Activated T-helper 17 cell treated with anti-CD3 and anti-CD28 coated beads, Interleukin-2, amount 50 U/mL, for 72 hours (primary cell): ENCODE data around the gene DNMT1. TPM values are rescaled to one million over a fixed set of nuclear protein-coding genes. Genes with fewer than 3 reads are reported as not detected.

Experiments
- ATAC-seq: fragments of 150-1000 bp; cut with Tn5 transposase; replicated peaks from 2 replicates; pipeline ENCODE4 v1.10.0; 2021; ENCODE audit warnings: mild to moderate bottlenecking, moderate library complexity
- H3K27ac Mint-ChIP-seq: one replicate; pipeline ENCODE4 v1.8.0; 2022; ENCODE audit warnings: mixed read lengths
- H3K27me3 Mint-ChIP-seq: one replicate; pipeline ENCODE4 v1.8.0; 2022; ENCODE audit warnings: mixed read lengths
- H3K36me3 Mint-ChIP-seq: one replicate; pipeline ENCODE4 v1.8.0; 2022; ENCODE audit warnings: low read depth, mild to moderate bottlenecking, mixed read lengths
- H3K4me1 Mint-ChIP-seq: one replicate; pipeline ENCODE4 v1.8.0; 2022; ENCODE audit warnings: mixed read lengths
- H3K4me3 Mint-ChIP-seq: one replicate; pipeline ENCODE4 v1.8.0; 2022; ENCODE audit warnings: mild to moderate bottlenecking, mixed read lengths
- H3K9me3 Mint-ChIP-seq: one replicate; pipeline ENCODE4 v1.8.0; 2022; ENCODE audit warnings: mixed read lengths
- total RNA-seq, 2 donors: library from RNA; stranded (reverse); gene quantifications; one replicate each; pipeline ENCODE4 v1.2.3, GENCODE V29; 2022

The DNMT1 gene
- total RNA-seq, 2 donors from 2014 or later, result 300 to 434 TPM

DNA sequence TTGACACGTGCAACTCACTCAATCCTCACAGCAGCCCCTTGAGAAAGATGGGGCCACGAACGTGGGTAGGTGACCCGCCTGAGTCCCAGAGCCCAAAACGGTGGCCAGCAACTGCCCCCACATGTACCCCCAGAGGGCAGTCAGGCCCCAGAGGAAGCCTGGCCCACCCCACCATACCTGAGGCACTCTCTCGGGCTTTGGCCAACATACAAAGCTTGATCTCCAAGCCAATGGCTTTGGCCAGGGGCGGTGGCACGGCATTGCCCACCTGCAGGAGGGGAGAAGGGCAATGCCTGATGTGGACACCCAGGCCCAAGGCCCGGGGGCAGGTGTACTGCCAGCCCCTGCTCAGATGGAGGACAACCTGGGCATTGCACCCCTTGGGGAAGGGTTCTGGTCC lies 60.7 kb downstream of the DNMT1 start:
- Mint-ChIP-seq H3K9me3 (no peaks in the 10 kb centered on the region), H3K27ac (no peak overlapping the region), H3K4me1 (no peaks in the 10 kb centered on the region), H3K4me3 (no peak overlapping the region), H3K27me3 (no peaks in the 10 kb centered on the region), H3K36me3 (peaks cover 98% of the 10 kb centered on the region)
- no peak for ATAC-seq

DNA sequence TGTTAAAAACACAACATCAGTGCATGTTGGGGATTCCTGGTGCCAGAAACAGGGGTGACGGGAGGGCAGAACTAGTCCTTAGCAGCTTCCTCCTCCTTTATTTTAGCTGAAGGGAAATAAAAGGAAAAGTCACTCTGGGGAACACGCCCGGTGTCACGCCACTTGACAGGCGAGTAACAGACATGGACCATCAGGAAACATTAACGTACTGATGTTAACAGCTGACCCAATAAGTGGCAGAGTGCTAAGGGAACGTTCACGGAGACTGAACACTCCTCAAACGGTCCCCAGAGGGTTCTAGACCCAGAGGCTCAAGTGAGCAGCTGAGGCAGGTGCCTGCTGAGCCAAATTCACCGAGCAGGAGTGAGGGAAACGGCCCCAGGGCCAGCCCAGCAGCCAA lies 61.2 kb downstream of the DNMT1 start:
- Mint-ChIP-seq H3K27me3 (no peaks in the 10 kb centered on the region), H3K9me3 (no peaks in the 10 kb centered on the region), H3K4me3 (no peak overlapping the region), H3K36me3 (peaks cover 97% of the 10 kb centered on the region), H3K27ac (no peak overlapping the region), H3K4me1 (no peaks in the 10 kb centered on the region)
- ATAC-seq, result no peak

- peak overlapping the region; percentile 72 for H3K27ac Mint-ChIP-seq
- H3K36me3 Mint-ChIP-seq, result peaks cover 96% of the 10 kb centered on the region
- no peaks in the 10 kb centered on the region for H3K4me1 Mint-ChIP-seq
- no peaks in the 10 kb centered on the region for H3K9me3 Mint-ChIP-seq
- no peak for ATAC-seq
- no peak overlapping the region for H3K4me3 Mint-ChIP-seq
- H3K27me3 Mint-ChIP-seq, result no peaks in the 10 kb centered on the region
These were observed 61.8 kb downstream of the DNMT1 start for GRCh38 chr19:10132905-10133304.

GRCh38 chr19:10126213-10126639 lies 68.5 kb downstream of the DNMT1 start:
- Mint-ChIP-seq H3K4me3 (no peak overlapping the region), H3K27ac (no peak overlapping the region), H3K36me3 (peaks cover 34% of the 10 kb centered on the region), H3K4me1 (no peaks in the 10 kb centered on the region), H3K27me3 (no peaks in the 10 kb centered on the region), H3K9me3 (no peaks in the 10 kb centered on the region)
- ATAC-seq, result no peak

DNA sequence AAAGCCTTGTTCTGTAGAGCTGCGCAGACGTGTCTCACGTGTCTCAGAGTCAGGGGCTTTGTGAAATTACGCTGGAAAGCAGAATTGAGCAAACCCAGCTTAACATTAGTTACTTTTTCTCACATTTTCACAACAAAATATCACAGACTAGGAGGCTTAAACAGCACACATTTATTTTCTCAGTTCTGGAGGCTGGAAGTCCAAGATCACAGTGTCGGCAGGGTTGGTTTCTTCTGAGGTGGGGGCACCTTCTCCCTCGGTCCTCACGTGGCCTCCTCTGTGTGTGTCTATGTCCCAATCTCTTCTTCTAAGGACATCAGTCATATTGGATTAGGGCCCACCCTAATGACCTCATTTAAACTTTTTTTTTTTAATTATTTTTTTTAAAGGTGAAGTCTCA lies 70.3 kb downstream of the DNMT1 start:
- Mint-ChIP-seq H3K4me1 (no peaks in the 10 kb centered on the region), H3K27me3 (no peaks in the 10 kb centered on the region), H3K27ac (no peak overlapping the region), H3K9me3 (no peaks in the 10 kb centered on the region), H3K36me3 (peaks cover 21% of the 10 kb centered on the region), H3K4me3 (no peak overlapping the region)
- no peak for ATAC-seq

- no peak for ATAC-seq
- Mint-ChIP-seq H3K27me3 (no peaks in the 10 kb centered on the region), H3K4me3 (no peak overlapping the region), H3K36me3 (peaks cover 34% of the 10 kb centered on the region), H3K27ac (no peak overlapping the region), H3K4me1 (peaks cover 4% of the 10 kb centered on the region), H3K9me3 (no peaks in the 10 kb centered on the region)
These were observed 72.7 kb downstream of the DNMT1 start for GRCh38 chr19:10122045-10122444.

DNA sequence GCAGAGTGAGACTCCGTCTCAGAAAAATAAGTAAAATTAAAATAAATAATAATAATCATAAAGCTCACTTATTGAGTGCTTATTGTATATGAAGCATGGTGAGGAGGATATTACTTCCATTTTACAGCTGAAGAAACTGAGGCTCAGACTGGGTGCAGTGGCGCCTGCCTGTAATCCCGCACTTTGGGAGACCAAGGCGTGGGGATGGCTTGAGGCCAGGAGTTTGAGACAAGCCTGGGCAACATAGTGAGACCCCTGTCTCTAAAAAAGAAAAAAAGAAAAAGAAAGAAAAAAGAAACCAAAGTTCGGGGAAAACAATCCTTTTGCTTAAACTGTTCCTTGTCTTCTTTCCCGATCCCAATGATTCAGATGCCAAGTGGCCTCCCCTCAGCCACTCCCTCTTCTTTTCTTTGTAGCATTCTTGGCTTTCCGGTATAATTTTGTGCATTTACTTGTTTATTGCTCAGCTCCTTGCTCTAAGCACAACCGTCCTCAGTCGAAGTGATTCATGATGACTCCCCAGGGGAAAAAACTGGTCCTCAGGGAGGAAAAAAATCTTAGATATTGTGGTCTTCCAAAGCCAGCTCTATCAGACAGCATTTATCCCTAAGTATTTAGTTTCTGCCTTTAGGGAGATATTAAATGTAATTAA lies 74.1 kb downstream of the DNMT1 start:
- Mint-ChIP-seq H3K36me3 (peaks cover 48% of the 10 kb centered on the region), H3K27me3 (no peaks in the 10 kb centered on the region), H3K27ac (no peak overlapping the region), H3K4me3 (no peak overlapping the region), H3K4me1 (peaks cover 11% of the 10 kb centered on the region), H3K9me3 (no peaks in the 10 kb centered on the region)
- ATAC-seq, result no peak

GRCh38 chr19:10118960-10119359 lies 75.8 kb downstream of the DNMT1 start:
- H3K36me3 Mint-ChIP-seq, result peaks cover 60% of the 10 kb centered on the region
- H3K4me3 Mint-ChIP-seq, result peak overlapping the region; percentile 94
- no peaks in the 10 kb centered on the region for H3K9me3 Mint-ChIP-seq
- no peak for ATAC-seq
- peaks cover 11% of the 10 kb centered on the region for H3K4me1 Mint-ChIP-seq
- no peaks in the 10 kb centered on the region for H3K27me3 Mint-ChIP-seq
- H3K27ac Mint-ChIP-seq, result peak overlapping the region; percentile 91

DNA sequence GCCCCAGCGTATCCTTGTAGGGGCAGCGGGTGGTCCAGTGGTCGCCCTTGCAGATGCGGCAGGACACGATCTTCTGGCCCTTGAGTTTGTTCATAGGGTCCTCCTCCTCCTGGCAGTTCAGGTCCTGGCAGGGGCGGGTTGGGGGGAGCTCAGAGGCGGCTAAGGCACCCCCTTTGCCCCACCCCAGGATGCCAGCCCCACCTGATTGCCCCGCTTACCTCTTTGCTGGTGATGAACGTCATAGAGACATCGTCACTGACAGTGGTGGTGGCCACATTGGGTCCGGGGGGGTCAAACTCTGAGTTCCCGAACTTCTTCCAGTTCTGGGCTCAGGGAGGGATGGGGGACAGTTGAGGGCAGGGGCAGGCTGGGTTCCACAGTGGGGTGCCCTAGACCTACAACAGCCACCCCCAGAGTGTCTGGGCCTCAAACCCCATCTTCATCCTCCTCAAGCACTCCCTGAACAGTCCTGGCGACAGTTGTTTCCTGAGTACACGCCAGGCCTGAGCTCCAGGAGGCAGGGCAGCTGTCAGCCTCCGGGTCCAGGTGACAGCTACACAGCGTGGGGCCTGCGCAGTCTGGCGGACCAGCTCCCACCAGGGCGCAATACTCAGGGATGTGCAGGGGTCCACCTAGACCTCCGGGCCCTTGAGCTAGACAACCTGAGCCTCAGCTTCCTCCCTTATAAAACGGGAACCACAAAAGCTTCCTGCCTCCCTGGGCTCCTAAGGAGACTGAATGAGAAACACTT lies 77.7 kb downstream of the DNMT1 start:
- H3K4me1 Mint-ChIP-seq, result peaks cover 21% of the 10 kb centered on the region
- peak overlapping the region; percentile 82 for H3K27ac Mint-ChIP-seq
- H3K4me3 Mint-ChIP-seq, result peak overlapping the region; percentile 94
- no peak for ATAC-seq
- H3K27me3 Mint-ChIP-seq, result no peaks in the 10 kb centered on the region
- H3K9me3 Mint-ChIP-seq, result no peaks in the 10 kb centered on the region
- H3K36me3 Mint-ChIP-seq, result peaks cover 79% of the 10 kb centered on the region

GRCh38 chr19:10116085-10116865 lies 78.5 kb downstream of the DNMT1 start:
- peaks cover 87% of the 10 kb centered on the region for H3K36me3 Mint-ChIP-seq
- no peaks in the 10 kb centered on the region for H3K9me3 Mint-ChIP-seq
- H3K27ac Mint-ChIP-seq, result peak overlapping the region; percentile 82
- ATAC-seq, result no peak
- peak overlapping the region; percentile 32 for H3K4me3 Mint-ChIP-seq
- peaks cover 24% of the 10 kb centered on the region for H3K4me1 Mint-ChIP-seq
- no peaks in the 10 kb centered on the region for H3K27me3 Mint-ChIP-seq

GRCh38 chr19:10115392-10116084 lies 79.2 kb downstream of the DNMT1 start:
- Mint-ChIP-seq H3K27me3 (no peaks in the 10 kb centered on the region), H3K27ac (peak overlapping the region; percentile 82), H3K4me3 (peak overlapping the region; percentile 99), H3K9me3 (no peaks in the 10 kb centered on the region), H3K36me3 (peaks cover 94% of the 10 kb centered on the region), H3K4me1 (peaks cover 29% of the 10 kb centered on the region)
- ATAC-seq, result no peak

- Mint-ChIP-seq H3K9me3 (no peaks in the 10 kb centered on the region), H3K4me1 (peaks cover 31% of the 10 kb centered on the region), H3K36me3 (peaks cover 100% of the 10 kb centered on the region), H3K4me3 (peak overlapping the region; percentile 99), H3K27ac (peak overlapping the region; percentile 82), H3K27me3 (no peaks in the 10 kb centered on the region)
- ATAC-seq, result no peak
These were observed 79.9 kb downstream of the DNMT1 start for GRCh38 chr19:10114651-10115391.

- Mint-ChIP-seq H3K27me3 (no peaks in the 10 kb centered on the region), H3K4me3 (peak overlapping the region; percentile 99), H3K27ac (peak overlapping the region; percentile 82), H3K9me3 (no peaks in the 10 kb centered on the region), H3K4me1 (peaks cover 36% of the 10 kb centered on the region), H3K36me3 (peaks cover 100% of the 10 kb centered on the region)
- ATAC-seq, result no peak
These were observed 80.6 kb downstream of the DNMT1 start for GRCh38 chr19:10113964-10114650.
